GM18511 (cell line): ENCODE results near the gene LRRC15.
A peak's percentile ranks its signal among the peaks of the same experiment; 100 is the strongest.

ENCODE experiments used
- ATAC-seq: cut with Tn5 transposase; IDR thresholded peaks from one replicate; pipeline ENCODE4 v1.9.1; 2021; ENCODE audit warnings: mild to moderate bottlenecking, moderate library complexity; ENCODE audit not compliant: unreplicated experiment

The LRRC15 gene

DNA sequence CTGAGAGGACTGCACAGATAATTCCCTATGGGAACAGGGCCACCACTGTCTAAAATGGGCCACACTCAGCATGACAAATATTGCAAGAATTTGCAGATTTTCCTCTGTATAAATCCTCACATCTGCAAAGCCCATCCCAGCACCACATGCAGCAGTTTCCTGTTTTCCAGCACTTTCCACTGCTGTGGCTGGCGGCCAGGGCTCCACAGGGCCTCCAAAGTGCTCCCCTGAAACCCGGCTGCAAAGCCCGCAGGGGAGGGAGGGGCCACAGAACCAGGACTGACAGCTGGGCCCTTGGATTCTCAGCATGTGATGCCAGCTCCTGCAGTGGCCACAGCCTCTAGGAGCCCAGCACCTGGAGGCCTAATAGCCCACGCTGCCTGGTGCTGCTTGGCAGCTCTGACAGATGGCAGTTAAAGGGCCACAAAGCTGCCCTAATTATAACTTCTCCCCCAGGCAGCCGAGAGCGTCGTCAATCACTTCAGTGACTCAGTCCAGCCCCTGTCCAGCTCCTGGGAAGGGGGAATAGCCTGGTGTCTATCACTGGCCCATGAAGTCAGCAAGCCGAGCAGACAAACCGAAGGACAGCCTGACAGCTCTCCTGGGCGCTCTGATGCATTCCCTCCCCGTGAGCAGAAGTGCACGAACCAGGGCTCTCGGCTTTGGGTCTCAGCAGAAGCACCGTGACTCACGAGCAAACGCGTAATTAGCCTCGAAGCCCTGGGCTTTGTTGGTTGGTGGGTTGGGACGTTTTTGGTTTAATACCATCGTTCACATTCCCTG is 4.7 kb downstream of the LRRC15 start:
- no peak for ATAC-seq

DNA sequence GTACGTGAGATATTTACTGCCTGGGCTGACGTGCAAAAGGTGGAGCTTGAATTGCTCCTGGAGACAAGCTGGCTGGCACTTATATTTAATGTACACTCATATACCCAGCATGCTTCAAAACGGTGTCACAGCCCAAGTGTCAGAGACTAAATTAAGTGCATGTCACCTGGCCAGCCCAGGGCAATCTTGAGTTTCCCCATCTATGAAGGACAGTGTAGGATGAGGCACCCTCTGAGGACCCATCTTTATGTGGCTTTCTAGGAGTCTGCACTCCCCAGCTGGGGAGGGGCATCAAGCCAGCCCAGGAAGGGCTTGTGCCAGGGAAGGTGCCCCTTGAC is 5.3 kb downstream of the LRRC15 start:
- no peak for ATAC-seq

DNA sequence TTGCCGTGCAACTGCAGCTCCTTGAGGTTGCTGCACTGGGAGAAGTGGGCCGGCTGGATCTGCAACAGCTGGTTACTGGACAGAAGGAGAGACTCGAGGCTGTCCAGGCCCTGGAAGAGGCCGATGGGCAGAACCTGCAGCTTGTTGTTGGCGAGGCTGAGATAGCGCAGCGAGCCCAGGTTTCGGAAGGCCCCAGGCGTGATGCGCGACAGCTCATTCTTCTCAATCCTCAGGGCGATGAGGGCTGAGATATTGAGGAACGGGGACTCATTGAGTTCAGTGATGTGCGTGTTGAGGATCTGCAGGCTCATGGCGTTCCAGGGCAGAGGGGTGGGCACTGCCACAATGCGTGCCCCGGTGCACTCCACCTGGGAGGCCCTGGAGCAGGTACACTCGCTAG is 9.0 kb downstream of the LRRC15 start:
- ATAC-seq: no peak

DNA sequence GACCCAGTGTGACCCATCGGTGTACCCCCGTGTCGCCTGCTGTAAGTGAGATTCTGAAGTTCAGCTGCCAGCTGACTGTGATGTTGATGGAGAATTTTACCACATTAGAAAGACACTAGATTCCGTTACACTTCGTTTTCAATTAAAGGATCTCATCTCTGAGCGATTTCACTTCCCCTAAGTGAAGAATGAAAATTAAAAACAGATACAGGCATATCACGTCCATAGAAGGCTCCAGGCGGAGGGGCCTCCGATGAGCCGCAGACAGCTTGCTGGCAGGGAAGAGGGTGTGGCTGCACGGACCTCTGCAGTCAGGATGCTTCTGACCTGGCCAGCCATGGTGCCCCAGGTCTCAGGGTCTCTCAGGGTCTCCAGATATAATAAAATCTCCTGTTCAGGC is 11.9 kb downstream of the LRRC15 start:
- no peak for ATAC-seq

DNA sequence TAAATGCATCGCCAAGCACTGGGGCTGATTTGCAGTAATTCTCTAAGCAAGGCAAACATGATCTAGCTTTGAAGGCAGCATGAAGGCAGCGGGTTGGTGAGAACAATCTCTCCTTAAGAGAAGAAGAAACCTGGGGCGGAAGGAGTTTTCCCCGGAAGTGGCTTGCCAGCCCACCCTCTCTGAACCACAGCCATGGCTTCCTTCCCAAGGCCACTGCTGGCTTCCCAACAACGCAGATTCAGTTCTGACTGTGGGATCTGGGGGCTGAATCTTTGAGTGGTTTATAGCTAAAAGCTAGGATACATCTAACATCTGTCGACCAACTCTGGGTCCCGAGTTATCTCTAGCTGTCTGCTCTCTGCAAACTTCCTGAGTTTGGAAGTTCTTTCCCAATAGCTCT is 14.2 kb downstream of the LRRC15 start:
- ATAC-seq: no peak

DNA sequence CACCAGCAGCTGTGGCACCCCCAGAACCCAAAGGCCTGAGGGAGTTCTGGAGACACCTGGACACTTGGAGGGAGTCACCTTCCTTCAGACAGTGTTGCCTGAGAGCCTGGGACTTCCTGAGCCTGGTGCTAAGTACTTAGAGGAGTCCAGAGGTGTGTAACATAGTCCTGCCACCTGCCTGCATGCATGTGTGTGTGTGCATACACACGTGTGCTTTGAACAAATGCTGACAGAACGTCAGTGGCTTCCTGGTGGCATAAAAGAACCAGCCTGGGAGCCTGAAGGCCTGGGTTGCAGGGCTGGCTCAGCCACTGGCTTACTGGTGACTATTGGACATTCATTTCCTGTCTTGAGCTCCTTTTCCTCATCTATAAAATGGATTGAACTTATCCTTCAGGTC is 15.2 kb downstream of the LRRC15 start:
- no peak for ATAC-seq

DNA sequence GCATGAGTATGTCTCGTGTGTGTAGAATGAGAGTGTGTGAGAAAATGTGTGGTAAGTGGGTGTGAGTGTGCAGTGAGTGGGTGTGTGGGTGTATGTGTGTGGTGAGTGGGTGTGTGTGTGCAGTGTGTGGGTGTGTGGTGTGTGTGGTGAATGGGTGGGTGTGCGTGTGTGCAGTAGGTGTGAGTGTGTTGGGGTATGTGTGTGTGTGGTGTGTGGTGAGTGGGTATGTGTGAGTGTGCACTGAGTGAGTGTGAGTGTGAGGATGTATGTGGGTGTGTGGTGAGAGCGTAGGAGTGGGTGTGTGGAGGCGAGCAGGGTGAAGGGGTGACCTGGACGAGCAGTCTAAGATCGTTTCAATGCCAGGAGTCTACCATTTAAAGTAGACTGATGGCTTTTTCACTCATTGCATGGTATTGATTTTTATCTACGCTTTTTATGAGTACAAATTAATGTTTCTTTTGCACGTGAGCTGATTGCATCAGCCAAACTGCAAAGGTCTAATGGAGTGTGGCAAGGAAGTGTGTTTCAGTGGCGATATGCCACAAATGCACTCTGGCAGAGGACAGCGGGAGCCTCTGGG is 16.8 kb downstream of the LRRC15 start:
- no peak for ATAC-seq

DNA sequence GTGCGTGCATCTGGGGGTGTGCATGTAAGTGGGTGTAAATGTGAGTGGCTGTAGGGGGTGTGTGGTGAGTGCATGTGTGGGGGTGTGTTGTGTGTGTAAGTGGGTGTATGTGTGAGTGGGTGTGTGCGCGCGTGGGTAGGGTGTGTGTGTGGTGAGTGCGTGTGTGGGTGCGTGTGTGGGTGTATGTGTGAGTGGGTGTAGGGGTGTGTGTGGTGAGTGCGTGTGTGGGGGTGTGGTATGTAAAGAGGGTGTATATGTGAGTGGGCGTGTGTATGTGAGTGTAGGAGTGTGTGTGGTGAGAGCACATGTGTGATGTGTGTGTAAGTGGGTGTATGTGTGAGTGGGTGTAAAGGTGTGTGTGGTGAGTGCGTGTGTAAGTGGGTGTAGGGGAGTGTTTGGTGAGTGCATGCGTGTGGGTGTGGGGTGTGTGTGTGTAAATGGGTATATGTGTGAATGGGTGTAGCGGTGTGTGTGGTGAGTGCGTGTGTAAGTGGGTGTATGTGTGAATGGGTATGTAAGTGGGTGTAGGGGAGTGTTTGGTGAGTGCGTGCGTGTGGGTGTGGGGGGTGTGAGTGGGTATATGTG is 17.5 kb downstream of the LRRC15 start:
- no peak for ATAC-seq

DNA sequence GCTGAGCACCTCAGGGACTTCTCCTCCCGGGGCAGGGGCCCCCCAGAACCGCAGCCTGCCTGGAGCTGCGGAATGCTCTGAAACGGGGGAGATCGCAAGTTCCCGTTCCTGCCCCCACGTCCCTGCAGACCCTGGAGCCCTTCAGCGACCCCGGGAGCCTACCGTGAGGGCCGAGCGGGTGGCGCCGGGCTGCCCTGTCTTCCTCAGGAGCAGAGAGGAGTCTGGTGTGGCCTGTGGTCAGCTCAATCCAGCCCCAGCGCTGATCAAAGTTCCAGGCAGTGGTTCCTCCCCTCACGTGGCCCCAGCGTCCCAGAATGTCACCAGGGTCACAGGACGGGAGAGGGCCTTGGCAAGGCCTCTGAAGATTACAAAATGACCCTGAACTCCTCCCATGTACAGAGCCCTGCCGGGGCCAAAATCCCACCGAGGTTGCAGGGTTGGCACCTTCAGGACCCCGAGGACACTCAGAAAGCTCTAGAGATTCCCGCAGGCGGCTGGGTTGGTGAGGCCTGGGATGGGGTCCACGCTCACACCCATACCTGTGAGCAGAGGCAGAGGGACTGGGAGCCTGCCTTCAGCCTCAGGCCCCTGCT is 18.4 kb downstream of the LRRC15 start, which contains the start of gene CPN2:
Gene CPN2 (minus strand): TSS at position 249 of the 593 bp plus-strand sequence. CDS start 8,626 bp downstream, outside the sequence.
- no peak for ATAC-seq

DNA sequence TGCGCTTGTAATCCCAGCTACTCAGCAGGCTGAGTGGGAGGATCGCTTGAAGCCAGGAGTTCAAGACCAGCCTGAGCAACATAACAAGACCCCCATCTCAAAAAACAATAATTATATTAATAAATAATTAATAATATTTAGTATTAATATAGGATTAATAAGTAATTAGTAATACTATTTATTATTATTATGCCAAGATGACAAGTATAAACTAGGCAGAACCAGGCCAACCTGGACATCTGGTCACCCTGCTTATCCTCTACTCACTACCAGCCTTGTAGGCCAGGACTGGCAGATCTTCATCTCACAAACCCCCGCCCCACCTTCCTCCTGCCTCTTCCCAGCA is 18.8 kb downstream of the LRRC15 start:
- no peak for ATAC-seq

DNA sequence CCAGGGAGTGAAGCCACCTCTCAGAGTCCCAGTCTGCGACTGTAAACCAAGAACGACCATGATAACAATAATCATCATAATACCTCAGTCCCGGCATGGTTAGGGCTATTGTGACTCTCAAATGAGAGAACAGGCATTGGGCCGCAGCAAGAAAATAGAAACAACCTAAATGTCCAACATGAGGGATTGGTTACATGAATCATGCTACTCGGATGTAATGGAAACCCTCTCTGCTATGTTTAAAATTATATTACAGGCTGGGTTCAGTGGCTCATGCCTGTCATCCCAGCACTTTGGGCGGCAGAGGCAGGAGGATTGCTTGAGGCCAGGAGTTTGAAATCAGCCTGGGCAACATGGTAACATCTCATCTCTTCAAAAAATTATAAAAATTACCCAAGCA is 21.2 kb downstream of the LRRC15 start:
- ATAC-seq: no peak

DNA sequence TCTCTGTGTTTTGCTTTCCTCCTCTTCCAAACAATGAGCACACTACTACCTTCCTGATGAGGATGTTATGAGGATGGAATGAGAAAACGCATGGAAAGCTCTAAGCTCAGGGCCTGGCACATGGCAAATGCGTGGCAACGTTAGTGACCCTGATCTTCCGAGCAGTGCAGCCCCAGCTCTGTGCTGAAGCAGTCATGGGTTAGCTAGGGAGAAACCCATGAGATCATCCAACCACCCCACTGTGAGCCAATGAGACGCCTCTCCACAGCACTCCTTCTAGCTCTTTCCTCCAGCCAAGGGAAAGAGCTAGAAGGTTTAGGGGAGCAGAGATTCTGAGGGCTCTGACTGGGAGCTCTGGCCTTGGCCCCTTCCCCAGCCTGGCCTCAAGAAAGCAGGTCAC is 22.9 kb downstream of the LRRC15 start:
- ATAC-seq: no peak

DNA sequence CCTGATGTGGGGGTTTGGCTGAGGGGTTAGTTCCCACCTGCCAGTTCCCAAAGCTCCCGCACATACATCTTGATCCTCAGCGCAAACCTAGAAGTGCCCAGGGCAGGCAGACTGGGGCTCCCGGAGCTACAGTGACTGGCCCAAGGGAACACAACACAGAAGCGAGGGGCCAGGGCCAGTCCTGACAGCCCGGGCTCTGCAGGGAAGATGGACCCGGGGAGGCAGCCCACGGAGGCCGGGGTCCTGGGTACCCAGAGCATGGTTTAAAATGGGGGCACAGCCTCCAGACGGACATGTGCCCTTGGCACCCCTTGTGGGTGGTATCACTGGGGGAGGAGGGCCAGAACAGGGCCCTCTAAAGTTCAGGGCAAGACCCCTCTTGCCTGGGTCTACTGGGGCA is 23.5 kb downstream of the LRRC15 start:
- no peak for ATAC-seq

DNA sequence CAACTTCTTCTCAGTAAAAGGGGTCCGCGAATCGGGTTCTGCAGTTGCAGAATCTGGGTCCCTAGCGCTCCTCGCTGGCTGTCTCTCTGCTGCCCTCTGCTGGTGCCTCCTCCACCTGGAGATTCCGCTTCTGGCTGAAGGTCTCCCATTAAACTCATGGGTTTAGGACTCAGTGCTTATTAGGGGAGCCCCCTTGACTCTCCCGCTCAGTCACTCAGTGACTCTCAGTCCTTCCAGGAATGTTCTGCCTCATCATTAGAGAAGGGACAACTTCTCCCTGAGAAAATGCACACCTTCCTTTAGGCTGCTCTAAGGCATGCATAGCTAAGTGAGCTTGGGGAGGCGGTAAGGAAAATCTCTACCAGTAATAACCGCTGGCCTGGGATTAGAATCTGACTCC is 25.5 kb downstream of the LRRC15 start:
- ATAC-seq: peak; percentile 54

DNA sequence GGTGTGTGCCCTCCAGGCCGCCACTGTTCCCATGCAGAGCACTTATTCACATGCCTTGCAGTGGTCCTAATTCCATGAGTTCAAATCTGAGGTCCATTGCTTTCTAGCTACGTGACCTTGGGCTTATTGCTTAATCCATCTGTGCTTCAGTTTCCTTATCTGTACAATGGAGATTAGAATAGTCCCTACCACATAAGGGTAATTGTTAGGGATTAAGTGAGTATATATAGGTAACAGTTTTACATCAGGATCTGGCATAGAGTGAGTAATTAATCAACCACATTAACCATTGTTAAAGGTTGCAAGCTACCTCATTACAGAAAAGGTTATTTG is 26.0 kb downstream of the LRRC15 start:
- ATAC-seq: no peak

DNA sequence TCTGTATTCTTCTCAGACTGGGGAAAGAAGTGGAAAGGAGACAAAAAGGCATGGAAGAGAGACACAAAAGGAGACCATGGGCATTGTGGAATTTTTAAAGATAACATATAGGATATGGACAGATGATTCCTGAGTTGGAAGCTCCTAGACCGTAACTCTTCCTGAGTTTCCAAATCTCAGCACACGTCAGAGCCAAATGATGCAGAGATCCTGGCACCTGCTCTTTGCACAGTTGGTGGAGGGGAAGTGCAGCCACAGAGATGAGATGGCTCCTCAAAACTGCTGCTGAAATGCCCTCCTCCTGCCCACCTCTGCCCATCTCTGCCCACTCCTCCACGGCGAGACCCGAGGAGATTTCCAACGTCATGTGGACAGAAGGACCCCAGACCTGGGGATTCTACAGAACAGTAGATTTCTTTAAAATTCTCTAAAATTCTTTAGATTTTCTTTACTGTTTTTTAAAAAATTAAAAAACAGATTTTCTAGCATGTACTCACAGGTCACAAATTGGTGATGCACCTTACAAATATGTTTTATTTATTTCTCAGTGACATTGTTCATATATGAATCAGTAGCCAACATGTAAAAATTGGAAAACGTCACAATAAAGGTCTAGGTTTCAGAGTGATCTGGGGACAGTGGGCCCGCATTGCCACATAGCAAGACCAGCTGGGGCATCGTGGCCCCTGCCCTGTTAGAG is 26.5 kb downstream of the LRRC15 start:
- no peak for ATAC-seq

DNA sequence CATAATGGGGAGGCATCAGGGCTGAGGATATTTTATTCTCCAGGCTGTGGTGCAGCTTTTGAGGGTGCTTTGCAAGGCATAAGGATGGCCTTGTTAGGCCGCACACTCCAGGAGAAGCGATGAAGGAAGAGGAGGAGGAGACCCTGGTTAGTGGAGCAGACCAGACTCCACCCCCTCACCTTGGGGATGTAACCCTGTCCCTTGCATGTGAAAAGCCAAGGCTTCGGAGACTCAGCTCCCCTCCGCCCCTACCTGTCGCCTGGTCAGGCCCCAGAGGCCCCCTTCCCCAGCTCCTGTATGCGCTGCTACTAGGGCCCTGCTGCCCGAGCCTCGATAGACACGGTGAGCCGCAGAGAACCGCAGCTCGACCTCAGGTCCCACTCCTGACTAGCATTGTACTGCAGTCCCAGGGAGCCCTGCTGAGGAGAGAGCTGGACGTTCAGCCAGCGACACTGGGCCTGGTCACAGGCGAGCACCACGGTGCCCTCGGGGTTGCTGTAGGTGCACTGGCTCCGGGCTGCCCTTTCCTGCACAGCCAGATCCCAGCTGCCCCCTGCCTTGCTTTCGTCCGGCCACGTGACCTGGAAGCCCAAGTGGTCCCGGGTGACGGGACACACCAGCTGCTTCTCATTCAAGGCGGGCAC is 28.7 kb downstream of the LRRC15 start:
- ATAC-seq: no peak

DNA sequence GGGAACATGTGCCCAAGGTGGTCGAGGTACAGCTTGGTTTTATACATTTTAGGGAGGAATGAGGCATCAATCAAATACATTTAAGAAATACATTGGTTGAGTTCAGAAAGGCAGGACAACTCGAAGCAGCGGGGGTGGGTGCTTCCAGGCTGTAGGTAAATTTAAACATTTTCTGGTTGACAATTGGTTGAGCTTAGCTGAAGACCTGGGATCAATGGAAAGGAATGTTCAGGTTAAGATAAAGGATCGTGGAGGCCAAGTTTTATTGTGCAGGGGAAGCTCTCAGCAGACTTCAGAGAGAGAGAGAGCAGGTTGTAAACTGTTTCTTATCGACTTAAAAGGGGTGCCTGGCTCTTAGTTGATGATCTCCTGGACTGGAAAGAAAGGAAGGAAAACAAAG is 29.7 kb downstream of the LRRC15 start:
- no peak for ATAC-seq

DNA sequence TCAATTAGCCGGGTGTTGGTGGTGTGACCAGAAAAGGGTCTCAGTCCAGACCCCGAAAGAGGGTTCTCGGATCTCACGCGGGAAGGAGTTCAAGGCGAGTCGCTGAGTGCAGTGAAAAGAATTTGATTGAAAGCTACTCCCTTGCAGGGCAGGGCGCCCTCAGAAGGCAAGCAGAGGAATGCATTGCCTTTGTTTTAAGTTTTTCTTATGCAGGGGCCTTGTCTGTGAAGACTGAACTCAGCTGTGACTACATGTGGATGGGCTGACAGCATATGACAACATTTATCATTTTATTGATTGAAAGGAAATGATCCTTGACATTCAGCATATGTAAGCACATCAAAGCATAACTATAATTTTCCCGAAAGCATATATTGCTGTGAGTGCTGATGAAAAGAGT is 30.2 kb downstream of the LRRC15 start:
- no peak for ATAC-seq

DNA sequence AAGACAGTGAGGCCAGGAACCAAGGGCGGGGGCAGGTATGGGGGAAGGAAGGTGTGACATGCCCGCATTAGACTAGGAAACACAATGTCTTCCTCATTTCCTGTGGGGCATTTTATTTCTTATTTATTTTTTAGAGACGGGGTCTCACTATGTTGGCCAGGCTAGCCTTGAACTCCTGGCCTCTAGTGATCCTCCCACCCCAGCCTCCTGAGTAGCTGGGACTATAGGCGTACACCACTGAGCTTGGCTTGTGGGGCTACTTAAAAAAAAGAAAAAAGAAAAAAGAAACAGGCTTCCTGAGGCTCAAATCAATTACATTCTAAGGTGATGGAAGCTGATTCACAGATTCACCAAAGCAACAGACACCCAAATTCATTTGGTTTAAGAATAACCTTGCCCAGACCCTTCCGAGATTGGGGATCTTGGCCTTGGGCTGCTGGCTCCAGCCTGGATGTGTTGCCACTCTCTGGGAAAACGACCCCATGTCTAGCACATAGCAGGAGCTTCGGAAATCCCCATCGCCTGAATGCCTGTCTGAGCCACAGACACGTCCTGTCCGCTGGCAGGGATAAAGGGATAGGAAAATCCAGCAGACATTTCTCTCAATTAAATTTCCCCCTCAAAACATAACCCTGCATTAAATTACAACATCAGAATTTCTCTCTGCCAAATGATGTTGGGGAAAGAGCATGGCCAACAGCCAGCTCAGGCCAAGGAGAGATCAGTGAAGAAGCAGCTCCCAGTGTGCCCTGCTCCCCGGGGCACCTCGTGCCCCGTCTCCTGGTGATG is 31.4 kb downstream of the LRRC15 start:
- no peak for ATAC-seq
